ENCODE data around the gene LSM4. TPM values are rescaled to one million over a fixed set of nuclear protein-coding genes. Genes with fewer than 3 reads are reported as not detected.

Gene LSM4
- total and polyA plus RNA-seq, 2 of the 4 experiments (the other 2 are of a cell fraction), result 44.8 to 118 TPM

- POLR2A ChIA-PET (ENCODE audit: unreplicated experiment), result no interaction called here
- H3K36me3 ChIP-seq (ENCODE audit: control insufficient read depth, insufficient read depth, low read length), result peaks cover 34% of the 10 kb centered on the region
- DNase-seq (no peak), ATAC-seq (ENCODE audit: low read depth) (no peak)
- H3K4ac ChIP-seq (ENCODE audit: low read depth, low read length), result no peak overlapping the region
- no peaks in the 10 kb centered on the region for H3K9me3 ChIP-seq (ENCODE audit: control insufficient read depth, insufficient read depth, low read length)
- no peak overlapping the region for H3K9ac ChIP-seq (ENCODE audit: low read depth, low read length)
- H2BK20ac ChIP-seq (ENCODE audit: low read depth, low read length), result no peak overlapping the region
- no peak overlapping the region for H4K8ac ChIP-seq (ENCODE audit: low read depth in 2 of 2, low read length in 2 of 2)
- H4K91ac ChIP-seq (ENCODE audit: insufficient read depth, low read depth, low read length), result no peak overlapping the region
- peaks cover 11% of the 10 kb centered on the region for H3K4me1 ChIP-seq (ENCODE audit: control insufficient read depth, insufficient read depth, low read length)
- H2BK15ac ChIP-seq (ENCODE audit: low read depth, low read length), result no peak overlapping the region
- CTCF ChIA-PET, result no interaction called here
- H3K18ac ChIP-seq (ENCODE audit: low read depth, low read length), result no peak overlapping the region
- no peak overlapping the region for H2AK9ac ChIP-seq (replicated peaks; ENCODE audit: low read depth, low read length, poor library complexity)
- no peak overlapping the region for H3K4me3 ChIP-seq (ENCODE audit: insufficient read depth, low read depth, low read length)
- H3K56ac ChIP-seq (ENCODE audit: extremely low read depth, insufficient read depth, low read length), result no peak overlapping the region
- no peak overlapping the region for H2AFZ ChIP-seq (replicated peaks; ENCODE audit: low read length, poor library complexity)
- BruUV-seq (replicated peaks), result no TSS peak
- no peaks in the 10 kb centered on the region for H4K20me1 ChIP-seq (ENCODE audit: insufficient read depth, low read length)
- in situ Hi-C loops (cut with MboI; ENCODE audit: low sequenced_read_pairs) (no loop called here), dilution Hi-C loops (cut with HindIII; ENCODE audit: low sequenced_read_pairs, unreplicated experiment) (no loop called here), intact Hi-C loops (cut with micrococcal nuclease) (no loop called here)
- no peaks in the 10 kb centered on the region for H3K27me3 ChIP-seq (ENCODE audit: control insufficient read depth, insufficient read depth, low read length)
- H2BK5ac ChIP-seq (ENCODE audit: low read depth, low read length, poor library complexity, severe bottlenecking), result no peak overlapping the region
- H3K9me1 ChIP-seq (ENCODE audit: insufficient read depth, low read length), result 0 out of 2 replicates have a peak, but pooled peaks cover 3% of the 10 kb centered on the region
- no peak overlapping the region for H4K5ac ChIP-seq (ENCODE audit: low read depth, low read length)
- no peak overlapping the region for H2BK120ac ChIP-seq (ENCODE audit: low read depth, low read length)
- peaks cover 7 to 35% of the 10 kb centered on the region in 2 experiments for H3K79me1 ChIP-seq (ENCODE audit: low read depth in 1 of 2, low read length in 2 of 2)
- H3K4me2 ChIP-seq (ENCODE audit: low read depth, low read length), result no peak overlapping the region
- H3K27ac ChIP-seq (ENCODE audit: insufficient read depth, low read length), result no peak overlapping the region
- 91% methylated on average over 29 of the region's 33 CpGs; no CpG with 5 or more reads in 1 of the 2 experiments for WGBS, 2 experiments (ENCODE audit: extremely low coverage in 2 of 2, insufficient read length in 1 of 2)
- no peak overlapping the region for H3K14ac ChIP-seq (replicated peaks; ENCODE audit: low read depth, low read length)
- no peak overlapping the region for H2AK5ac ChIP-seq (ENCODE audit: low read depth, low read length)
- H3K23ac ChIP-seq (ENCODE audit: low read depth, low read length), result no peak overlapping the region
- TF ChIP-seq MAFK (IDR thresholded peaks at IDR 0.05; ENCODE audit: low read depth, low read length) (no peak), NFE2L2 (IDR thresholded peaks at IDR 0.05; ENCODE audit: low read depth, low read length) (no peak), RAD21 (IDR thresholded peaks at IDR 0.05; ENCODE audit: low read length) (no peak), RFX5 (IDR thresholded peaks at IDR 0.05; ENCODE audit: low read depth, low read length) (no peak), CHD1 (IDR thresholded peaks at IDR 0.05; ENCODE audit: low read depth, low read length) (no peak), FOS (IDR thresholded peaks at IDR 0.05; ENCODE audit: low read depth, low read length) (no peak), ELK1 (IDR thresholded peaks at IDR 0.05; ENCODE audit: borderline replicate concordance, low read depth, low read length) (no peak), SMC3 (IDR thresholded peaks at IDR 0.05; ENCODE audit: low read depth, low read length) (no peak), BHLHE40 (IDR thresholded peaks at IDR 0.05; ENCODE audit: low read depth, low read length) (no peak), USF2 (IDR thresholded peaks at IDR 0.05; ENCODE audit: low read depth, low read length) (no peak), MXI1 (IDR thresholded peaks at IDR 0.05; ENCODE audit: borderline replicate concordance, low read depth, low read length) (no peak), RCOR1 (IDR thresholded peaks at IDR 0.05; ENCODE audit: insufficient replicate concordance, low read length) (no peak), CTCF (conservative IDR thresholded peaks at IDR 0.05; ENCODE audit: low read depth, low read length) (no peak)
These were observed 13.3 kb downstream of the LSM4 start for GRCh38 chr19:18309525-18310064.

Measured in IMR-90 (cell line).